Stimulated activated CD8-positive, alpha-beta memory T cell treated with anti-CD3 and anti-CD28 coated beads, Interleukin-4, amount 100 ng/mL, for 48 hours (primary cell): Measurements from ENCODE around the gene LSM2.
"Not testable (repeated sequence)": the region's sequence is repeated elsewhere in the genome, so short reads cannot be mapped to it uniquely, and the experiment has no call there.

ENCODE experiments used
- DNase-seq: peaks from one replicate; pipeline ENCODE4 v3.0.0-alpha.2; 2020

LSM2 gene

DNA sequence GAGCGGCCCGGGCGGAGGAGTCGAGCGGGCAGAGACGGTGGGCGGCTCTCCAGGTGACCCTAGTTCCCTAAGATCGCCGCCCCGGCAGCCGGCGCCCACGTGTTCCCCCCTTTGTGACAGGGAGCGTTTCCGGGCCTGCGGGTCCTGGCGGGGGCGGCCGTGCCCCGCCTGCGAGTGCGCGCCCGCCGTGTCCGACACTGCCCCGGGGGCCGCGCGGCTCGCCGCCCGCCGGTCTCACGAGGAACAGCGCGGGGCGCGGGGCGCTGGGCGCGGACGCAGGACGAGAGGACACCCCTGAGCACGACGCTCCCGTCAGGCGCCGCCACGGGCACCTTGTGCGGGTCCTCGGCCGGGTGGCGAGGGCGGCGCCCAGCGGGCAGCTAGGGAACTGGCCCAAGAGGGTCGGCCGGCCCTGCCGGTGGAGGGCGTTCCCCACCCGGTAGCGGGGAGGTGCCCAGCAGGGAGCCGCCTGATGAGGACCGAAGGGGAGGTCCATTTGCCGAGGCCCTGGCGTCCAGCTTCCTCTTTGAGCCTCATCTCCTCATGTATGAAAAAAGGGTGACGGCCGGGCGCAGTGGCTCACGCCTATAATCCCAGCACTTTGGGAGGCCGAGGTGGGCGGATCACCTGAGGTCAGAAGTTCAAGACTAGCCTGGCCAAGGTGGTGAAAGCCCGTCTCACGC, 11.0 kb downstream of the LSM2 start, which contains the start of gene VARS1:
Gene VARS1, minus strand, starts transcription at position 137 of the 683 bp plus-strand sequence. CDS start 535 bp downstream, outside the sequence.
- peak; percentile 90 for DNase-seq

DNA sequence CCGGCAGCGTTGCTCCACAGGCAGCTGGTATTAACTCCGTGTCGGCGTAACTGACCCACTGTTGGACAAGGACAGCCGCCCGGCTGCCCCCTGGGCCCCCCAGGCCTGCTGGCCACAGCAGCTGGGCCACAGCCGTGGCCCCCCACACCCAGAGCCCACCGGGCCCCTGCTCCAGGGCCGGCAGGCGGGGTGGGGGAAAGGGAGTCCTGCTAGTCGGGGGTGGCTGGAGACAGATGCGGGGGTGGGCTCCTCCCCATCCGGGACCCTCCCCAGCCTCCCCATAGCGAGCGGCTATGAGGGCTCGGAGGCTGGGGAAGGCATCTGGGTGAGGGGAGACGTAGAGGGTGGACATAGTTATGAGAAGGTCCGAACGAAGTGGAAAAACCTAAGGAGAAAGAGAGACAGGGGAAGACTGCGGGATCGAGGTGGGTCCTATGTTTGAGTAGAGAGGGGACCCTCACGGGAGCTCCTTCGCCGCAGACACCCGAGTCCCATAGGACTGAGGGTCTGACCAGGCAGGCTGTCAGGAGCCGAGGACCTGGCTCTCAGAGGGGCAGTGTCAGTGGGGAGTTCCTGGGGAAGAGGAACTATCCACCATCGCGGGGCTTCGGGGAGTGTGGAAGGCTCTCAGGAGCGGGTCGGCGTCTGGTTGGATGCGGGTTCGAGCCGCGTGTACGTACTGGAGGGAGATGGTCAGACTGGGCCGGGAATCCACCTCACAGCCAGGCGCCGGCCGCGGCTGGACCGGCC, 11.7 kb downstream of the LSM2 start:
- DNase-seq = no peak

DNA sequence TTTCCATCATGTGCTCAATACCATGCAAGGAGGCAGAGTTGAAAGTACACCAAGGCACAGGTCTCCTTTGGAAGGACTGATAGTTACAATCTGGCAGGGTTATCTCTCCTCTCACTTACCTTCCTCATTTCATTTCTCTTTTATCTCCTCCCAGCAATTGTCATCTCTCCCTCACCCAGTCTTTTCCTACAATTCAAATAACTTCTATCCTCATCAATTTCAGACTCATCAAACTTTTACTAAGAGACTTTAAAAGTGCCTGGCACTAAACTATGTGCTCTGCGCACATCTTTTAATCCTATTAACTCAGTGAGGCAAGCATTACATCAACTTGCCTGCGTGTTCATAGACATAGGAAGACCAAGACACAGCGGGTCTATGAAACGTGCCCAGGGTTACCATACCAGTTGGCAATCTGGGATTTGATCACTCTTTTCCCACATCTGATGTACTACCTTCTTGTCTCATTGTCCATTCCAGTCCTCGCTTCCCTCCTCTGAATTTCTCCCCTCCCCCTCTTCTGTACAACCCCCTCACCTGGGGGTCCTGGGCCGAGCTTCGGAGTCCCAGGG, 12.4 kb downstream of the LSM2 start:
- DNase-seq = no peak

DNA sequence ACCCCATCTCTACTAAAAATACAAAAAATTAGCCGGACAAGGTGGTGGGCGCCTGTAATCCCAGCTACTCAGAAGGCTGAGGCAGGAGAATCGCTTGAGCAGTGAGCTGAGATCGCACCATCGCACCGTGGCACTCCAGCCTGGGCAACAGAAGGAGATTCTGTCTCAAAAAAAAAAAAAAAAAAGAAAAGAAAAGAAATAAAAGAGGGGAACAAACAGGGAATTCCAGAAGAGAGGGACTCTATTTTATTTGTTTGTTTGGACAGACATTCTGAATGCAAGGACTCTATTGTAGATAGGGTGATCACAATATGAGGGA, 12.9 kb downstream of the LSM2 start:
- not testable (repeated sequence) for DNase-seq

- no peak for DNase-seq
Measured at GRCh38 chr6:31792761-31793171, 14.0 kb downstream of the LSM2 start.

DNA sequence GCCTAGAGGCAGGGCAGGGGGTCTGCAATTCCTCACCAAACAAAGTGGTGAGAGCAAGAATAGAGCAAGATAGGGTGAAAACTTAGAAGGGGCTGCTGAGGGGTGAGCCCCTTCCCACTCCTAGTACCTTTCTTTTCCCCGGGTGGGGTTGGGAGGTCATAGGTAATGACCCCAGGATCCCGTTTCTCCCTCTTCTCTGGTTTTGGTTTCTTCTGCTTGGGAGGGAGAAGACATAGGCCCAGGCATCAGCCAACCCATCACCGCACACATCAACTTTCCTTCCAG, 14.7 kb downstream of the LSM2 start:
- DNase-seq = no peak

- DNase-seq = peak; percentile 72
Measured at GRCh38 chr6:31791324-31792089, 15.3 kb downstream of the LSM2 start.

DNA sequence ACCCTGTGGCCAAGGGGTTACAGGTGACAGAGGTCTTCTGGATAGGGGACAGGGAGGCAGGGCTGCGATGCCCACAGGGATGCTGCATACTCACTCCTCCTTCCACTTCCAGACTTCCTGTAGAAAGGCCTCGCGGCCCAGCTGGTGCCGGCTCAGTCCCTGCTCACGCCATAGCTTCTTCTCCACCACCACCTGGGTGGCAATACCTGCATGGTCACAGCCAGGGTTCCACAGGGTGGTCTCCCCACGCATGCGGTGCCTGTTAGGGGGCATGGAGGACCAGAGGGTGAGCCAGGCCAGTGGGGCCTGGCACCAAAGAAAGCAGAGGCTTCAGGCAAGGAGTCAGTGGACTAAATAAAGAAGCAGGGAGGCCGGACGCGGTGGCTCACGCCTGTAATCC, 21.3 kb downstream of the LSM2 start:
- DNase-seq = no peak

- no peak for DNase-seq
Measured at GRCh38 chr6:31784098-31784925, 22.5 kb downstream of the LSM2 start.

GRCh38 chr6:31782126-31782855, 24.5 kb downstream of the LSM2 start:
- no peak for DNase-seq

GRCh38 chr6:31781244-31782125, 25.3 kb downstream of the LSM2 start:
- no peak for DNase-seq

GRCh38 chr6:31780507-31781243, 26.1 kb downstream of the LSM2 start:
- no peak for DNase-seq

GRCh38 chr6:31779908-31780307, 26.9 kb downstream of the LSM2 start:
- DNase-seq = no peak

DNA sequence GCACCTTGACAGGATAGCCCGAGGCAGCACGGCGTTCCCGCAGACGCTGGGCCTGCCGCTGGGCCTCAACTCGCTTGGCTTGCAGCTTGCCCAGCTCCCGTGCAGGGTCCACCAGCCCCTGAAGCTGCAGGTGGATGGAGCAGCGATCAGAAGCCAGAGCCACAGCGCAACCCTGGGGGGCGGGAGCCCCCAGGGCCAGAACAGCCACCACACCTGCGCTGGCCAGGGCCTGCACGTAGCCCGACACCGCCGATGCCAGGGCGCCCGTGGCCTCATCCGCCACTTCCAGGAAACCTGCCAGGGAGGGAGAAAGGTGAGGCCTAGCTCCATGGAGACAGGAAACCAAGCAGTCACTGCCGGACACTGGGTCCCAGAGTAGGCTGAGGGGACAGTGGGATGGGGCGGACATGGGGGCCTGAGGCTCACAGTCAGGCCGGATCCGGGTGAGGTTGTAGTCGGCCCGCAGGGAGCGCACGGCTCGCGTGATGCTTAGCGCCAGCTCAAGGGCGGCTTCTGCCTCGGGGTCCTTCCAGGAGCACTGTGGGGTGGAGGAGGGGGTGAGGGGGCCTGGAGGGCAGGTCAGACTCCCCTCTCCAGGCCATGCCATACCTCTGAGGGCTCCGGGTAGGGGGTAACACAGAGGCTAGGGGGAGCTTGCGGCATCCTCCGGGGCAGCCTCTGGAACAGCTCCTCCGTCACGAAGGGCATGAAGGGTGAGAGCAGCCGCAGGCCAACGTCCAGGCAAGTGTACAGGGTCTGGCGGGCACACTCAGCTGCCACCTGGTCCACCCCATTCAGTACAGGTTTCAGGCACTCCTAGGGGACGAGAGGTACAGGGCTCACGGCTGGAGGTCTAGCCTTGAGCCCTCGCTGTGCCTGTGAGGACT, 27.5 kb downstream of the LSM2 start:
- no peak for DNase-seq

- no peak for DNase-seq
Measured at GRCh38 chr6:31778193-31778592, 28.6 kb downstream of the LSM2 start.

DNA sequence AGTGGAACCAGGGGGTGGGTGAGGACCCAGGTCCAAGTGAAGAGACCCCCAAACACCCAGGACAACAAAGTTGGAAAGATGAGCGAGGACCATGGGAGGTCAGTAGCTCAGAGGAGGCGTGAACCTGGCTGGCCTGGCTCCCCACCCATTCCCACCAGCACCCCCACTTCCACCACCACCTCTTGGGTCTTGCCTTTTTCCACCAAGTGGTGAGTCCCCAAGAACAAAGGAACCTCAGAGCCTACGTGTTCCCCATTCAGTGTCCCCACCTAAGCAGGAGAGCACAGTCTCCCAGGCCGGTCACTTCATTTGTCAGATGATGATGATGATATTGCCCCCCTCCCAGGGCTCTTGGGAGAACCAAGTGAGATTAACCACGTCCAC, 29.1 kb downstream of the LSM2 start:
- DNase-seq = no peak

DNA sequence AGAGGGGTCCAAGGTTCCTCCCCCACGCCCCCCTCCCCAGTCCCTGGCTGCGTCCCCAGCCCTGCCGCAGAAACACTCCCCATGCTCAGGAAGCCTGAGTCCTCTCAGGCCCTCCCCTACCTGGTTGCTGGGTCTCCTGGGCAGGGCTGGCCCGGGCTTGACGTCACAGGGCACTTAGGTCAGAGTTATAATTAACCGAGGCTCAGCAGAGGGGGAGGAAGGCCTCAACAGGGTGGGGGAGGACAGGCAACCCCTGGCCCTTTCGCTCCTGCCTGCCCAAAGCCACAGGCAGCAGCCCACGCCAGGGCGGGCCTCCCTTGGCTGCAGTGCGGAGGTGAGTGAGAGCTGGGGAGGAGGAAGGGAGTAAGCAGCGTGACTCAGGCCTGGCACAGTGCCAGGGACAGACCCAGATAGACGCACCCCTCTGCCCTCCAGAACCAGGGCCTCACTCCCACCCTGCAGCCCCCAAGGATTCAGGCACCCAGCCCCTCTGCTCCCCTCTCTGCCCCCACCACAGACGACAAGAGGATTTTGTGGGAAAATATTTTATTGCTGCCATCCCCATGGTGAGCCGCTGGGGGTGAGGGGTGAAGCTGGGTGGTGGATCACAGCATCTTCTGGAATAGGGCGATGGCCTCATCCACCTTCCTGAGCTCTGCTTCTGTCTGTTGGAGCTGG, 29.6 kb downstream of the LSM2 start, which contains the start of gene VWA7:
Gene VWA7, minus strand, starts transcription at position 340 of the 678 bp plus-strand sequence. CDS start 549 bp downstream, outside the sequence.
- DNase-seq = peak; percentile 83

DNA sequence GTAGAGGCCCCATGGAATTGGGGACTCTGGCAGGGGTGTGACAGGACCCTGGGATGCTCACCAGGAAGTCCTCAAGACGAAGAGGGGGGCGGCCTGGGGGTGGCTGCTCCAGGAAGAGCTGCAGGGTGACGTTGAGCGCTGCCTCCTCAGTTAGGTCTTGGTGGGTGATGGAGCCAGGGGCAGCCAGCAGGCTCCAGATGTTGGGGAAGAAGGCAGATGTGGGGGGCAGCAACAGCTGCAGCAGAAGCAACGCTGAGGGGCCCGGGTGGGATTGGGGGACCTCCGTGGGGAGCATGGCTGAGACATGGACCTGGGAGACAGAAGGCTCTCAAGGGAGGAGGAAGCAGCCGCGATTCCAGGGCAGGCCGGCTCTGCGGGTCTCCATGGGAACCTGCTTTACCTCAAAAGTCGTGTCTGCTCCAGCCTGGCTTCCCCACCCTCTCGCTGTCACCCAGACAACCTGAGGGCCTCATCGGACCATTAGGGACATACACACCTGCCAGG, 30.2 kb downstream of the LSM2 start:
- DNase-seq = no peak
